ENCODE results near the gene ZBTB7B.

Gene ZBTB7B

DNA sequence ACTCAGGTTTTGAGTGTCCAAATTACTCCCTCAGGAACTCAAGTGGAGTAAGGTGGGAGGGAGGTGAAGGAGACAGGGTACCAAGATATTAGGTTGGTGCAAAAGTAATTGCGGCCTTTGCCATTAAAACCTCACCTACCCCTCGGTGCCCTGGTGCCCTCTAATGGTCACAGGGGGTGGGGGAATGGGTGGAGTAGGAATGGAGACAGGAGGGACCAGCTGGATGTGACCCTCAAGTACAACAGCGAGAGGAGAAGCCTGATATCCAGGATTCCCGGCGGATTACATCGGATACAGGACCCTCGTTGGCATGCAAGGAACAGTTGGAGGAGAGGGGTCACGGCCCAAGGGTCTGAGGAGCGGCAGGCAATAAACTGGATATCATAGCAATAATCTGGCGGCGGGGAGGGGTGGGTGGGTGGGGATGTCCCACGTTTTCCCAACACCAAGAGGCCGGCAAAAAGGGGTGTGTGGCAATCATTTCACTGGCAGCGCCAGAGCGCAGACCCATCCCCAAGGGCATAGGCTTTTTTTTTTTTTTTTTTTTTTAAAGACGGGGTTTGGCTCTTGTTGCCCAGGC, 4.3 kb upstream of the ZBTB7B start:
- H3K4me3 ChIP-seq (ENCODE audit: low read length) = no peak overlapping the region
- DNase-seq (ENCODE audit: low read depth) = no peak
- TF ChIP-seq, protein P1, sequence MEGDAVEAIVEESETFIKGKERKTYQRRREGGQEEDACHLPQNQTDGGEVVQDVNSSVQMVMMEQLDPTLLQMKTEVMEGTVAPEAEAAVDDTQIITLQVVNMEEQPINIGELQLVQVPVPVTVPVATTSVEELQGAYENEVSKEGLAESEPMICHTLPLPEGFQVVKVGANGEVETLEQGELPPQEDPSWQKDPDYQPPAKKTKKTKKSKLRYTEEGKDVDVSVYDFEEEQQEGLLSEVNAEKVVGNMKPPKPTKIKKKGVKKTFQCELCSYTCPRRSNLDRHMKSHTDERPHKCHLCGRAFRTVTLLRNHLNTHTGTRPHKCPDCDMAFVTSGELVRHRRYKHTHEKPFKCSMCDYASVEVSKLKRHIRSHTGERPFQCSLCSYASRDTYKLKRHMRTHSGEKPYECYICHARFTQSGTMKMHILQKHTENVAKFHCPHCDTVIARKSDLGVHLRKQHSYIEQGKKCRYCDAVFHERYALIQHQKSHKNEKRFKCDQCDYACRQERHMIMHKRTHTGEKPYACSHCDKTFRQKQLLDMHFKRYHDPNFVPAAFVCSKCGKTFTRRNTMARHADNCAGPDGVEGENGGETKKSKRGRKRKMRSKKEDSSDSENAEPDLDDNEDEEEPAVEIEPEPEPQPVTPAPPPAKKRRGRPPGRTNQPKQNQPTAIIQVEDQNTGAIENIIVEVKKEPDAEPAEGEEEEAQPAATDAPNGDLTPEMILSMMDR (conservative IDR thresholded peaks at IDR 0.05; ENCODE audit: low read length) = 0 out of 2 replicates have a peak, but pooled peaks have one; percentile 15

DNA sequence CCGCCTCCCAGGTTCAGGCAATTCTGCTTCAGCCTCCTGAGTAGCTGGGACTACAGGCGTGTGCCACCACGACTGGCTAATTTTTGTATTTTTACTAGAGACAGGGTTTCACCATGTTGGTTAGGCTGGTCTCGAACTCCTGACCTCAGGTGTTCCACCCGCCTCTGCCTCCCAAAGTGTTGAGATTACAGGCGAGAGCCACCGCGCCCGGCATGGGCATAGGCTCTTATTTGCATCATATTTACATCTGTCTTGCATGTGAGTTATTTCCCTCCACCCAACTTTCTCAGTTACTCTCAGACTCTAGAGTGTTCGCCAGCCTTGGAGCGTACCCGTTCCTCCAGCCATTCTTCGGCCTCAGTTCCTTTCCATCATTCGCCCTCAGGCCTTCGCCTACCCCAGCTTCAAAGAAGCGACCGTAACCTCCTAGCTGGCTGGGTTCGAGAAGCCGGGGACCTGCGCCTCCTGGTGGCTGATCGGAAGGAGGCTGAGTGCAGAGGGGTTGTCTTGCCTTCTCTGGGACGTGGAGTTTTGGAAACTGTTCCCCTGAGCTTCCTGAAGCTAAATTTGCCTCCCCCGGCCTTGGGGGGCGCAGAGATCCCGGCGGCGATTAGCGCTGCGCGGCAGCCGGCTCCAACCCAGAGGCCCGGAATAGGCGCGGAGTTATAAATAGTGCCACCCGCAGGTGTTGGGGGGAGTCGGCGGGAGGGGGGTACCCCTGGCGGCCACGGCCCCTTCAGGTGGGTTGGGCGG, 3.6 kb upstream of the ZBTB7B start:
- peak; percentile 71 for DNase-seq (ENCODE audit: low read depth)
- H3K4me3 ChIP-seq (ENCODE audit: low read length) = peak overlapping the region; percentile 37
- TF ChIP-seq, protein P1 (conservative IDR thresholded peaks at IDR 0.05; ENCODE audit: low read length) = peak; percentile 89

DNA sequence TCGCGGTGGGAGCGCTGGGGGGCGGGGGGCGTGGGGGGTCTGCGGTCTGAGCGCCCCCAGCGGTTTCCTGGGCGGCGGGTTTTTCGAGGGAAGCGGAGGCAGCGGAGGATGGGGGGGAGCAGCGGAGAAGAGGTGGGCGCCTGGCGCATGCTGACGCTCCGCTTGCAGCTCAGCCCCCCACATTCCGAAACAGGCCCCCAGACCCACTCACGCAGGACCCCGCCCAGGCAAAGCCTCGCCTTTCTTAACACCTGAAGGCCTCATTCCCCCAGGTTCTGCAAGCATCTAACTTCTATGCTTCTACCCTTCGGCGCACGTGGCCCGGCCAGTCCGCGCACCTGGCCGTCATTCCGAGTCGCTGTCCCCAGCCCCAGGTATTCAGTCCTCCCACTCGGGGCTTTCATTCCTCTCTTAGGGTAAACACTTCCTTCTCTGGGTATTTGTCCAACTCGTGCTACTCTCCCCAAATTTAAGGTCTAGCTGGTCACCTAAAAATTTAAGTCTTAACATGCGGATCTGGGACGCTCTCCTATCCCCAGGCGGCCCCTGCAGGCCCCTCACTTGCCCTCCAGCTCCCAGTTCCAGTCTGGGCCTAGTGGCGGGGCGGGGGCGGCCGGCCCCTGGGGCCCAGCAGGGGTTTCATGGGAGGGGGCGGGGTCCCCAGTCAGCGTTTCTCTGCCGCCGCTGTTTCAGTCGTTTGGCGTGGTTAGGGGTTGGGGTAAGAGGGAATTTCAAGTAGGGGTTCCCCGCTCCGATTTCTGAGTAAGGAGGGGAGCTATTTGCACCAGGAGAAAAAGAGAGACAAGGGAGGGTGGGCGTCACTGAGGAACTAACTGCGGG, 2.8 kb upstream of the ZBTB7B start:
- DNase-seq (ENCODE audit: low read depth) = no peak
- peak overlapping the region; percentile 86 for H3K4me3 ChIP-seq (ENCODE audit: low read length)
- TF ChIP-seq, protein P1 (conservative IDR thresholded peaks at IDR 0.05; ENCODE audit: low read length) = no peak

DNA sequence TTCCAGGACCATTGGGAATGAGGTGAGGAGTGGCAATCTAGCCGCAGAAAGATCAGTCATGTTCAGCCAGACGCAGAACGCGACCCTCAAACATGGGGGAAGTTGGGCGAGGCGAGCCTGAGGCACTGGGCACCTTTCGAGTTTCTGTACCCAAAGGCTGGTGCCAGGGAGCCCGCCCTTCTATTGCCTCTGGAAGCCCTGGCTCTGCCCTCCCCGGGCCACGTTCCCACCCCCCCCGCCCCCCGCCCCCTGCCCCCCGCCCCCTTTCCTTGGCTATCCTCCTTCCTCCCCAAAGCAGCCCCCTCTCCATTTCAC, 2.2 kb upstream of the ZBTB7B start:
- TF ChIP-seq, protein P1 (conservative IDR thresholded peaks at IDR 0.05; ENCODE audit: low read length) = no peak
- DNase-seq (ENCODE audit: low read depth) = no peak
- peak overlapping the region; percentile 86 for H3K4me3 ChIP-seq (ENCODE audit: low read length)

DNA sequence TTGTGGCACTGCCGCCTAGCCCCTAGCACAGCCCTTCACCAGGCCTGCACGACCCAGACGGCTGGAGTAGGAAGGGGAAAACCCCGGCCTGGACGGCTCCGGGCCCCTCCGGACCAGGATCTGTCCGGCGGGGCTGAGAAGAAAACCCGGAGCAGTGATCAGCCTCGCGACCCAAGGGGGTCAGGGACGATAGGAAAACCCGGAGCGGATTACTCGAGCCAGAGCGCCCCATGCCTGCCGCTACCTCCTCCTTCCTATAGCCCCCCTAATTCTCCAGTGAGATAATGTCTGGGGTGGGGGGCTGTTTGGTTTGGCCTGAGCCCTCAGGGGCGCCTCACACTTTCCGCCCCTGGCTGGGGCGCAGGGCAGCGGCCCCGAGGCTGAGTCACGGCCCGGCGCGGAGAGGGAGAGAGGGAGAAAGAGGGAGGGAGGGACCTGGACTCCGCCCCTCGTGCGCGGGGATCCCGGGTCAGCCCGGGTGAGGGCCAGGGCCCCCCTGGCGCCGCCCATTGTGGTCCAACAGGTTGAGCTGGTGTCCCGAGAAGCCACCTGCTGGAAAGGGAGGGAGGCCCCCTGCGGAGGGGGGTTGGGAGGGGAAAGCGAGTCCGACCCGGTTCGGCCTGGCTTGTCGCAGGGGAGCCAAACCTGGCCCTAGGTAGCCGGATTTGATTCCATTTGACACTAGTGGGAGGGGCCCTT, 1.7 kb upstream of the ZBTB7B start:
- H3K4me3 ChIP-seq (ENCODE audit: low read length) = peak overlapping the region; percentile 86
- DNase-seq (ENCODE audit: low read depth) = peak; percentile 82
- TF ChIP-seq, protein P1 (conservative IDR thresholded peaks at IDR 0.05; ENCODE audit: low read length) = no peak

DNA sequence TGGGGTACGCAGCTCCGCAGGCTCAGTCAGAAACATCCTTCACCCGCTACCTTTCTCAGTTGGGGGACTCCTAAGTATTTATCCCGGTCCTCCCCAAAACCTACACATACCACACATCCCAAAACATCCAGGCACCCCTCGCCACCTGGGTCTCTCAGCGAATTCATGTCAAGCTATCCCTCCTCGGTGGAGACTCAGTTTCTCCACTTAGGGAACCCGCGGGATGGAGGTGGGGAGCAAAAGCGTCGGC, 1.3 kb upstream of the ZBTB7B start:
- TF ChIP-seq, protein P1 (conservative IDR thresholded peaks at IDR 0.05; ENCODE audit: low read length) = no peak
- DNase-seq (ENCODE audit: low read depth) = no peak
- H3K4me3 ChIP-seq (ENCODE audit: low read length) = peak overlapping the region; percentile 86

Data from AG10803 (cell line).